Epithelial cell of esophagus (primary cell): ENCODE measurements around the gene BCKDHB.
"Not testable (repeated sequence)": the region's sequence is repeated elsewhere in the genome, so short reads cannot be mapped to it uniquely, and the experiment has no call there.

Experiments
- DNase-seq: peaks from one replicate; pipeline ENCODE4 v3.0.0; 2010; ENCODE audit warnings: low read depth
- H3K4me3 ChIP-seq: 2 replicates; pipeline ENCODE4 v1.5.1; 2011; ENCODE audit warnings: mild to moderate bottlenecking, low read length, control low read depth
- CTCF ChIP-seq: IDR thresholded peaks from 2 replicates; pipeline ENCODE4 v1.5.1; 2011; ENCODE audit warnings: low read depth, mild to moderate bottlenecking, low read length, control low read depth, inconsistent platforms; ENCODE audit not compliant: insufficient read depth; ENCODE audit errors: missing control alignments

The BCKDHB gene

GRCh38 chr6:80211286-80211685 lies 104.8 kb downstream of the BCKDHB start:
- DNase-seq: peak; percentile 21
- no peak overlapping the region for H3K4me3 ChIP-seq
- TF ChIP-seq CTCF: no peak

GRCh38 chr6:80211890-80212289 lies 105.4 kb downstream of the BCKDHB start:
- not testable (repeated sequence) for H3K4me3 ChIP-seq, DNase-seq

GRCh38 chr6:80214436-80215022 lies 108.1 kb downstream of the BCKDHB start:
- peak; percentile 65 for DNase-seq

GRCh38 chr6:80215063-80215462 lies 108.6 kb downstream of the BCKDHB start:
- no peak overlapping the region for H3K4me3 ChIP-seq
- TF ChIP-seq CTCF: no peak
- DNase-seq: no peak

More at GRCh38 chr6:80214436-80215022, 108.1 kb downstream of the BCKDHB start:
- H3K4me3 ChIP-seq: no peak overlapping the region
- peak; percentile 85 for TF ChIP-seq CTCF

- H3K4me3 ChIP-seq: no peak overlapping the region
- DNase-seq: no peak
- no peak for TF ChIP-seq CTCF
Observed at GRCh38 chr6:80217794-80218193, 111.3 kb downstream of the BCKDHB start.

- TF ChIP-seq CTCF: no peak
- DNase-seq: no peak
- no peak overlapping the region for H3K4me3 ChIP-seq
Observed at GRCh38 chr6:80223743-80224212, 117.3 kb downstream of the BCKDHB start.

- no peak for DNase-seq
- TF ChIP-seq CTCF: no peak
- no peak overlapping the region for H3K4me3 ChIP-seq
Observed at GRCh38 chr6:80226151-80226550, 119.7 kb downstream of the BCKDHB start.

GRCh38 chr6:80226699-80227098 lies 120.2 kb downstream of the BCKDHB start:
- H3K4me3 ChIP-seq: no peak overlapping the region
- no peak for TF ChIP-seq CTCF
- no peak for DNase-seq
